ENCODE measurements around the gene EML6. TPM values are rescaled to one million over a fixed set of nuclear protein-coding genes. Genes with fewer than 3 reads are reported as not detected.

EML6 gene
- total RNA-seq, 1 experiment from 2014 or later, result 1.5 TPM

DNA sequence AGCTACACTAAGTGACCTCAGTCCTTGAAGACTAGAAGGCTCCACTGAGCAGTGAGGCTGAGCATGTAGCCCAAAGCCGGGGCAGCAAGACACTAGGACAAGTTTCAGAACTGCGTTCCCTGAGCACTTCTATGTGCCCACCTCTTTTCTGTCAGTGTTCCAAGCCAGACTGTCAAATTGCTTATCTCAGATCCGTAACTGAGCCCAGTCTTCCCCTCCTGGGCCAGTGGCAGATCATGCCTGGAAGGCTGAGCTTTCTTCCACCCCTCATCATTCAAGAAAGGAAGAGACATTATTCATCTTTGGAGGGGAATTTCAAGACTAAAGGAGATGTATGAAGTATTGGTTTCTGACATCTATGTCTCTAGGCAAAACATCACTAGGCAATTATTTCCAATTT lies 49.8 kb downstream of the EML6 start:
- Mint-ChIP-seq H3K27me3 (ENCODE audit: low read depth) (no peaks in the 10 kb centered on the region), H3K9me3 (peaks cover 0 to 14% of the 10 kb centered on the region in 2 experiments; a peak in 3 of 5 replicates), H3K36me3 (ENCODE audit: insufficient read depth in 1 of 3, low read depth in 3 of 3) (peaks cover 0 to 5% (median 0%) of the 10 kb centered on the region in 3 experiments; a peak in 1 of 7 replicates), H3K4me1 (no peaks in the 10 kb centered on the region), H3K4me3 (no peak overlapping the region), H3K27ac (no peak overlapping the region)
- no peak overlapping the region for H3T11ph ChIP-seq (ENCODE audit: low read length)
- H3K79me2 ChIP-seq (ENCODE audit: insufficient read depth, low read length), result no peaks in the 10 kb centered on the region
- no peaks in the 10 kb centered on the region for H3K4me1 ChIP-seq (ENCODE audit: insufficient read depth, low read length)
- H4K91ac ChIP-seq (ENCODE audit: insufficient read length, low read depth, low read length), result no peak overlapping the region
- H3K9me3 ChIP-seq (ENCODE audit: control insufficient read depth, low read depth, low read length), result no peaks in the 10 kb centered on the region
- no peak overlapping the region for H4K5ac ChIP-seq (ENCODE audit: insufficient read length, low read depth, low read length)
- no peak overlapping the region for H3K4me2 ChIP-seq (ENCODE audit: insufficient read depth, insufficient read length, low read length)
- H2BK120ac ChIP-seq (ENCODE audit: low read depth, low read length, poor library complexity, severe bottlenecking), result no peak overlapping the region
- no peak overlapping the region for H3K56ac ChIP-seq (ENCODE audit: insufficient read length, low read depth, low read length)
- H2BK5ac ChIP-seq (ENCODE audit: insufficient read length, low read length), result no peak overlapping the region
- no peak for DNase-seq
- no peak overlapping the region for H2BK20ac ChIP-seq (ENCODE audit: low read depth, low read length, poor library complexity, severe bottlenecking)
- H2BK15ac ChIP-seq (ENCODE audit: low read depth, low read length), result no peak overlapping the region
- no peak overlapping the region for H3K9ac ChIP-seq (ENCODE audit: extremely low read depth, insufficient read length, low read length)
- no peaks in the 10 kb centered on the region for H3K27me3 ChIP-seq (ENCODE audit: insufficient read depth, low read length)
- TF ChIP-seq, protein P1, sequence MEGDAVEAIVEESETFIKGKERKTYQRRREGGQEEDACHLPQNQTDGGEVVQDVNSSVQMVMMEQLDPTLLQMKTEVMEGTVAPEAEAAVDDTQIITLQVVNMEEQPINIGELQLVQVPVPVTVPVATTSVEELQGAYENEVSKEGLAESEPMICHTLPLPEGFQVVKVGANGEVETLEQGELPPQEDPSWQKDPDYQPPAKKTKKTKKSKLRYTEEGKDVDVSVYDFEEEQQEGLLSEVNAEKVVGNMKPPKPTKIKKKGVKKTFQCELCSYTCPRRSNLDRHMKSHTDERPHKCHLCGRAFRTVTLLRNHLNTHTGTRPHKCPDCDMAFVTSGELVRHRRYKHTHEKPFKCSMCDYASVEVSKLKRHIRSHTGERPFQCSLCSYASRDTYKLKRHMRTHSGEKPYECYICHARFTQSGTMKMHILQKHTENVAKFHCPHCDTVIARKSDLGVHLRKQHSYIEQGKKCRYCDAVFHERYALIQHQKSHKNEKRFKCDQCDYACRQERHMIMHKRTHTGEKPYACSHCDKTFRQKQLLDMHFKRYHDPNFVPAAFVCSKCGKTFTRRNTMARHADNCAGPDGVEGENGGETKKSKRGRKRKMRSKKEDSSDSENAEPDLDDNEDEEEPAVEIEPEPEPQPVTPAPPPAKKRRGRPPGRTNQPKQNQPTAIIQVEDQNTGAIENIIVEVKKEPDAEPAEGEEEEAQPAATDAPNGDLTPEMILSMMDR (conservative IDR thresholded peaks at IDR 0.05), result no peak
- no peak overlapping the region for H3K27ac ChIP-seq (ENCODE audit: insufficient read length, low read depth, low read length)
- H3K14ac ChIP-seq (ENCODE audit: insufficient read depth, low read length), result no peak overlapping the region
- no peak overlapping the region for H2BK12ac ChIP-seq (ENCODE audit: insufficient read length, low read depth, low read length)
- no peak overlapping the region for H2AK5ac ChIP-seq (ENCODE audit: insufficient read length, low read length)
- no peak overlapping the region for H2AFZ ChIP-seq (ENCODE audit: low read length)
- H3K23me2 ChIP-seq (ENCODE audit: insufficient read length, low read depth, low read length, poor library complexity, severe bottlenecking), result no peaks in the 10 kb centered on the region
- no peak overlapping the region for H3K18ac ChIP-seq (ENCODE audit: insufficient read length, low read depth, low read length)
- H3K23ac ChIP-seq (ENCODE audit: insufficient read length, low read depth, low read length), result no peak overlapping the region
- H4K8ac ChIP-seq (replicated peaks; ENCODE audit: insufficient read length, low read depth, low read length), result no peak overlapping the region
- H4K20me1 ChIP-seq (ENCODE audit: control insufficient read depth, insufficient read depth, insufficient read length), result no peaks in the 10 kb centered on the region
- H3K79me1 ChIP-seq (ENCODE audit: insufficient read depth, low read depth, low read length, poor library complexity, severe bottlenecking), result no peaks in the 10 kb centered on the region
- H3K4ac ChIP-seq (ENCODE audit: low read depth, low read length), result no peak overlapping the region
- WGBS (ENCODE audit: extremely low coverage, insufficient read length, low lambda C conversion rate), result no CpG with 5 or more reads among the region's 3 CpGs
